ENCODE results near the gene RIT2.
"Not testable (repeated sequence)": the region's sequence is repeated elsewhere in the genome, so short reads cannot be mapped to it uniquely, and the experiment has no call there.

RIT2 gene

GRCh38 chr18:42742969-42743368 lies 372.5 kb downstream of the RIT2 start:
- ChIA-PET CTCF (interaction anchor here (0.5 to 1.6 kb wide), 3 partner anchors 139 to 241 kb away, joined by 3 to 5 read pairs (median 3); no protein-coding TSS in a partner anchor), POLR2A (no interaction called here)
- H3K36me3 ChIP-seq (ENCODE audit: control insufficient read depth in 2 of 2, insufficient read depth in 1 of 2, low read length in 2 of 2) = no peaks in the 10 kb centered on the region
- H3K4me1 ChIP-seq (ENCODE audit: control insufficient read depth, insufficient read depth, low read length) = peaks cover 7% of the 10 kb centered on the region; the same call in 1 of the 2 replicates
- H3K4me3 ChIP-seq (ENCODE audit: low read depth, low read length) = no peak overlapping the region
- TF ChIP-seq ZBTB6 (tag by site-specific recombination; IDR thresholded peaks at IDR 0.05) (no peak), ZNF830 (tag by site-specific recombination; IDR thresholded peaks at IDR 0.05; ENCODE audit: low read depth) (no peak), ZNF501 (tag by site-specific recombination; IDR thresholded peaks at IDR 0.05) (no peak), ZNF416 (tag by site-specific recombination; IDR thresholded peaks at IDR 0.05) (no peak), ZNF610 (tag by site-specific recombination; IDR thresholded peaks at IDR 0.05; ENCODE audit: borderline replicate concordance) (no peak), KLF1 (tag by site-specific recombination; IDR thresholded peaks at IDR 0.05) (no peak), ZNF404 (tag by site-specific recombination; IDR thresholded peaks at IDR 0.05) (no peak), MEIS1 (CRISPR knock-in tag; IDR thresholded peaks at IDR 0.05; ENCODE audit: borderline replicate concordance) (no peak), GLI4 (tag by site-specific recombination; IDR thresholded peaks at IDR 0.05) (no peak), ZNF473 (tag by site-specific recombination; IDR thresholded peaks at IDR 0.05) (no peak), GLIS2 (tag by site-specific recombination; IDR thresholded peaks at IDR 0.05) (no peak), ZNF24 (tag by site-specific recombination; IDR thresholded peaks at IDR 0.05) (no peak), KLF16 (tag by site-specific recombination; IDR thresholded peaks at IDR 0.05) (no peak), ZNF585B (tag by site-specific recombination; IDR thresholded peaks at IDR 0.05) (no peak), ZNF112 (tag by site-specific recombination; IDR thresholded peaks at IDR 0.05) (no peak)
- no peak overlapping the region for H3K27ac ChIP-seq (ENCODE audit: extremely low read depth, low read depth, low read length)
- H3K9me3 ChIP-seq (ENCODE audit: control insufficient read depth, insufficient read depth, low read depth, low read length) = no peaks in the 10 kb centered on the region

- no peaks in the 10 kb centered on the region for H3K9me3 ChIP-seq (ENCODE audit: control insufficient read depth, insufficient read depth, low read depth, low read length)
- no peaks in the 10 kb centered on the region for H3K36me3 ChIP-seq (ENCODE audit: control insufficient read depth in 2 of 2, insufficient read depth in 1 of 2, low read length in 2 of 2)
- no peak overlapping the region for H3K4me3 ChIP-seq (ENCODE audit: low read depth, low read length)
- ChIA-PET POLR2A (no interaction called here), CTCF (interaction anchor here (0.5 to 1.6 kb wide), 3 partner anchors 140 to 241 kb away, joined by 3 to 5 read pairs (median 3); no protein-coding TSS in a partner anchor)
- H3K27ac ChIP-seq (ENCODE audit: extremely low read depth, low read depth, low read length) = no peak overlapping the region
- TF ChIP-seq ZNF292 (tag by site-specific recombination; IDR thresholded peaks at IDR 0.05; ENCODE audit: borderline replicate concordance, low read depth) = no peak
- no peak for TF ChIP-seq ZNF747 (tag by site-specific recombination; IDR thresholded peaks at IDR 0.05)
- TF ChIP-seq ZNF23 (tag by site-specific recombination; IDR thresholded peaks at IDR 0.05; ENCODE audit: borderline replicate concordance) = no peak
- TF ChIP-seq BCL6B (tag by site-specific recombination; IDR thresholded peaks at IDR 0.05) = no peak
- H3K4me1 ChIP-seq (ENCODE audit: control insufficient read depth, insufficient read depth, low read length) = peaks cover 7% of the 10 kb centered on the region; the same call in 1 of the 2 replicates
Observed at GRCh38 chr18:42742474-42742873, 373.0 kb downstream of the RIT2 start.

GRCh38 chr18:42741805-42742347 lies 373.6 kb downstream of the RIT2 start:
- POLR2A ChIA-PET; H3K9me3 ChIP-seq (ENCODE audit: control insufficient read depth, insufficient read depth, low read depth, low read length); H3K4me3 ChIP-seq (ENCODE audit: low read depth, low read length); H3K36me3 ChIP-seq (ENCODE audit: control insufficient read depth in 2 of 2, insufficient read depth in 1 of 2, low read length in 2 of 2); H3K27ac ChIP-seq (ENCODE audit: extremely low read depth, low read depth, low read length); H3K4me1 ChIP-seq (ENCODE audit: control insufficient read depth, insufficient read depth, low read length): not testable (repeated sequence)
- CTCF ChIA-PET = interaction anchor here (1.6 kb wide), 1 partner anchor 145 kb away, joined by 5 read pairs; no protein-coding TSS in a partner anchor
